Measurements from ENCODE around the gene CCDC57.

The CCDC57 gene

DNA sequence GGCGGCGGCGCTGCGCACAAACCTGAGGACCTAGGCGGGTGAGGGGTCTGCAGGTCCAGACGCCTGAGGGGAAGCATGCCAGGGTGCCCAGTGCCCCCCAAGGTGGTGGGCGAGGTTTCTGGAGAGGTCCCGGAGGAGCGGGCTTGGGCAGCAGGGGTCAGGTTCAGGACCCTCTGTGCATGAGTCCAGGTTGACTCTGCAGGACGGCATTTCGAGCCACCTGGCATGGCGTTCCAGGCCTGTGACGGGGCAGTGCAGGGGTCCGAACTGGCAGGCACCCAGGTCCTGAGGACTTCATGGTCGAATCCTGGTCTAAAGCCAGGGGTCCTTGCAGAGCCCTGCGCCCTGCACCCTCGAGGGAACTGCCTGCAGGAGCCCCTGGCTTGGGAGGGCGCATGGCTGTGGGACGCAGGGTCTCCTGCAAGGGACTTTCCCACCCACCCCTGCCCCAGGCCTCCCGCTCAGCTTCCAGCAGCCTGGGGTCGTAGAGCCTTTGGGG lies 19.7 kb upstream of the CCDC57 start:
- no peaks in the 10 kb centered on the region for H3K9me3 ChIP-seq (ENCODE audit: control insufficient read depth, low read depth, low read length)
- H3K27ac ChIP-seq (ENCODE audit: low read length): no peak overlapping the region
- H3K27me3 ChIP-seq (ENCODE audit: control insufficient read depth, insufficient read depth, low read length): peaks cover 60% of the 10 kb centered on the region
- peaks cover 4% of the 10 kb centered on the region for H3K4me1 ChIP-seq (ENCODE audit: control insufficient read depth, low read depth, low read length)
- peak overlapping the region; percentile 51 for H3K4me3 ChIP-seq (ENCODE audit: low read length)
- no peak overlapping the region for H3K9ac ChIP-seq (ENCODE audit: low read length)
- H3K36me3 ChIP-seq (ENCODE audit: control insufficient read depth, low read depth, low read length): no peaks in the 10 kb centered on the region

- Histone ChIP-seq H3K36me3 (ENCODE audit: control insufficient read depth, low read depth, low read length) (no peaks in the 10 kb centered on the region), H3K9me3 (ENCODE audit: control insufficient read depth, low read depth, low read length) (no peaks in the 10 kb centered on the region), H3K4me1 (ENCODE audit: control insufficient read depth, low read depth, low read length) (peaks cover 4% of the 10 kb centered on the region), H3K4me3 (ENCODE audit: low read length) (peak overlapping the region; percentile 51), H3K9ac (ENCODE audit: low read length) (no peak overlapping the region), H3K27ac (ENCODE audit: low read length) (no peak overlapping the region), H3K27me3 (ENCODE audit: control insufficient read depth, insufficient read depth, low read length) (peaks cover 66% of the 10 kb centered on the region)
These were observed 19.1 kb upstream of the CCDC57 start for GRCh38 chr17:82231562-82232321.

DNA sequence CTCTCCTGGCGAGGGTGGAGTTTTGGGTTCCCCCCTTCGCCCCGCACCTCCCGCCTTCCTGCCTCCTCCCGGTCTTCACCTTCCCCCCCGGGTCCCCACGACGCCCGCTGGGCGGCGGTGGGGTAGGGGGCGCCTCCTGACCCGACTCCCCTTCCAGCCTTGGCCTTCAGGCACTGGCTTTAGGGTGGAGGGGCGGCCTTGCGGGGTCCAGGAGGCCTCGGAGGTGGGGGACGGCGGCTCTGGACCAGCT lies 18.6 kb upstream of the CCDC57 start:
- Histone ChIP-seq H3K27ac (ENCODE audit: low read length) (no peak overlapping the region), H3K4me3 (ENCODE audit: low read length) (peak overlapping the region; percentile 51), H3K9ac (ENCODE audit: low read length) (no peak overlapping the region), H3K36me3 (ENCODE audit: control insufficient read depth, low read depth, low read length) (no peaks in the 10 kb centered on the region), H3K4me1 (ENCODE audit: control insufficient read depth, low read depth, low read length) (peaks cover 4% of the 10 kb centered on the region), H3K27me3 (ENCODE audit: control insufficient read depth, insufficient read depth, low read length) (peaks cover 71% of the 10 kb centered on the region), H3K9me3 (ENCODE audit: control insufficient read depth, low read depth, low read length) (no peaks in the 10 kb centered on the region)

DNA sequence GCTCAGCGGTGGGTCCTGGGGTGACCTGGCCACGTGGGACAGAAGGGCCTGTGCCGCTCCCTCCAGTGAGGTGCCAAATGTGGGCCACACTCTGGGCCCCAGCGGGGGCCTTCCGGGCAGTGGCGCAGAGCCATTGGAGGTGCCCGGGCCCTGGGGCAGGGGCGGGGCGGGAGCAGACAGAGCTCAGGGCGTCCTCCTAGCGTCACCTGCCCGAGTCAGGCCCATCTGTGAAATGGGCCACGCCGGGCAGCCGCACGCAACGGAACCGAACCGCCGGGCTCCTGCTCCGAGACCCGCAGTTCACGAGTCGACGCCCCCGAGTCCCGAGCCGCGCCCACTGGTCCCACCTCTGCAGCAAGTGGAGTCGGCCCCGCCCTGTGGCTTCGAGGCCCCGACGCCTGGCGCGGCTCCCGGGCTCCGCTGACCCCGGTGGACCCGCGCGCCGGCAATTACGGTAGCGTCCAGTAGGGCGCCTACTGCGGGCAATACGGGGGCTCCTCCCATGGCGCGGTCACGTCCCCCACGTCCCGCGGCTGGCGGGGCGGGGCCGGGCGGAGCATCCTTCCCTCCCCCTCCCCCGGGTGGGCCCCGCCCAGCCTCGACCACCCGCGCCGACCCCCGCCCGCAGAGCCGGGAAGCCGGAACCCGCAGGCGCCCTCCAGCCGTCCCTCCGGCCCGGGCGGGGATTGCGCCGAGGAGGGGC lies 18.1 kb upstream of the CCDC57 start:
- H3K9me3 ChIP-seq (ENCODE audit: control insufficient read depth, low read depth, low read length): no peaks in the 10 kb centered on the region
- H3K9ac ChIP-seq (ENCODE audit: low read length): no peak overlapping the region
- H3K4me1 ChIP-seq (ENCODE audit: control insufficient read depth, low read depth, low read length): peaks cover 4% of the 10 kb centered on the region
- no peaks in the 10 kb centered on the region for H3K36me3 ChIP-seq (ENCODE audit: control insufficient read depth, low read depth, low read length)
- H3K4me3 ChIP-seq (ENCODE audit: low read length): peak overlapping the region; percentile 51
- H3K27me3 ChIP-seq (ENCODE audit: control insufficient read depth, insufficient read depth, low read length): peaks cover 75% of the 10 kb centered on the region
- H3K27ac ChIP-seq (ENCODE audit: low read length): no peak overlapping the region

- peaks cover 4% of the 10 kb centered on the region for H3K4me1 ChIP-seq (ENCODE audit: control insufficient read depth, low read depth, low read length)
- H3K9me3 ChIP-seq (ENCODE audit: control insufficient read depth, low read depth, low read length): no peaks in the 10 kb centered on the region
- H3K27ac ChIP-seq (ENCODE audit: low read length): no peak overlapping the region
- no peak overlapping the region for H3K4me3 ChIP-seq (ENCODE audit: low read length)
- H3K27me3 ChIP-seq (ENCODE audit: control insufficient read depth, insufficient read depth, low read length): peaks cover 75% of the 10 kb centered on the region
- no peak overlapping the region for H3K9ac ChIP-seq (ENCODE audit: low read length)
- no peaks in the 10 kb centered on the region for H3K36me3 ChIP-seq (ENCODE audit: control insufficient read depth, low read depth, low read length)
These were observed 17.3 kb upstream of the CCDC57 start for GRCh38 chr17:82229698-82230608.

- H3K27ac ChIP-seq (ENCODE audit: low read length): no peak within 1 kb of the TSS
- H3K4me1 ChIP-seq (ENCODE audit: control insufficient read depth, low read depth, low read length): peaks cover 4% of the 10 kb centered on the region
- no peaks in the 10 kb centered on the region for H3K36me3 ChIP-seq (ENCODE audit: control insufficient read depth, low read depth, low read length)
- H3K9ac ChIP-seq (ENCODE audit: low read length): no peak within 1 kb of the TSS
- H3K9me3 ChIP-seq (ENCODE audit: control insufficient read depth, low read depth, low read length): no peaks in the 10 kb centered on the region
- H3K27me3 ChIP-seq (ENCODE audit: control insufficient read depth, insufficient read depth, low read length): peaks cover 75% of the 10 kb centered on the region
- peak within 1 kb of the TSS; percentile 6 for H3K4me3 ChIP-seq (ENCODE audit: low read length)
These were observed 16.4 kb upstream of the CCDC57 start, which contains the start of gene SLC16A3 for GRCh38 chr17:82228842-82229697. Gene SLC16A3, plus strand, starts transcription at chr17:82229042. Its CDS starts 6,967 bp downstream, at chr17:82236009.

- H3K4me1 ChIP-seq (ENCODE audit: control insufficient read depth, low read depth, low read length): peaks cover 4% of the 10 kb centered on the region
- no peak overlapping the region for H3K27ac ChIP-seq (ENCODE audit: low read length)
- no peak overlapping the region for H3K9ac ChIP-seq (ENCODE audit: low read length)
- H3K4me3 ChIP-seq (ENCODE audit: low read length): peak overlapping the region; percentile 6
- peaks cover 73% of the 10 kb centered on the region for H3K27me3 ChIP-seq (ENCODE audit: control insufficient read depth, insufficient read depth, low read length)
- no peaks in the 10 kb centered on the region for H3K9me3 ChIP-seq (ENCODE audit: control insufficient read depth, low read depth, low read length)
- no peaks in the 10 kb centered on the region for H3K36me3 ChIP-seq (ENCODE audit: control insufficient read depth, low read depth, low read length)
These were observed 15.7 kb upstream of the CCDC57 start for GRCh38 chr17:82228278-82228841.

DNA sequence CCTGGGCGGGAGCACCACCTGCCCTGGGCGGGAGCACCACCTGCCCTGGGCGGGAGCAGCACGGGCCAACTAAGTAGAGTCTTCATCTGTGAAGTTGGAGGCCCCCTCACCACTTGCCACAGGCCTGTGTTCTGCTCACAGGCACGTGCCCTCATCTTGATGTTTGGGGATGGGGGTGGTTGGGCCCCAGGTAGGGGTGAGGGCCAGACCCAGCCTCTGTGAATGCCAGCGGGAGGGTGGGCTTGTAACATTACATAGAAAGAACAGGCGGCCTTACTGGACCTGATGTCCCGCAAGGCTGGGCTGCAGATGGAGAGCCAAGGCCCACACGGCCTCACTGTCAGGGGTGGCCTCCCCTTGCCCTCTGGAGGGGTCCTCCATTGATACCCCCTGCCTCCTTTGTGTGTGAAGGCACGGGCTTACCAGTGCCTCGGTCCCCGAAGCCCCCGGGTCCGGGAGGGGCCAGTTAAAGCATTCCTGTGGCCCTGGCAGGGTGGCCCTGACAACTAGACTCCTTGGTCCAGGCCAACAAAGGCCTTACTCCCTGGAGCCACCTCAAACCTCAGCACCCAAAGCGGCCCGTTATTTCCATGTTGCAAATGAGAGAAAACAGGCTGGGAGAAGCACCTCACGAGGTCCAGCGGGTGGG lies 15.1 kb upstream of the CCDC57 start:
- H3K9ac ChIP-seq (ENCODE audit: low read length): no peak overlapping the region
- peak overlapping the region; percentile 6 for H3K4me3 ChIP-seq (ENCODE audit: low read length)
- no peaks in the 10 kb centered on the region for H3K36me3 ChIP-seq (ENCODE audit: control insufficient read depth, low read depth, low read length)
- H3K27me3 ChIP-seq (ENCODE audit: control insufficient read depth, insufficient read depth, low read length): peaks cover 67% of the 10 kb centered on the region
- H3K27ac ChIP-seq (ENCODE audit: low read length): no peak overlapping the region
- H3K4me1 ChIP-seq (ENCODE audit: control insufficient read depth, low read depth, low read length): peaks cover 4% of the 10 kb centered on the region
- no peaks in the 10 kb centered on the region for H3K9me3 ChIP-seq (ENCODE audit: control insufficient read depth, low read depth, low read length)

GRCh38 chr17:82226809-82227628 lies 14.4 kb upstream of the CCDC57 start:
- Histone ChIP-seq H3K9me3 (ENCODE audit: control insufficient read depth, low read depth, low read length) (no peaks in the 10 kb centered on the region), H3K4me1 (ENCODE audit: control insufficient read depth, low read depth, low read length) (peaks cover under 1% of the 10 kb centered on the region), H3K4me3 (ENCODE audit: low read length) (no peak overlapping the region), H3K27ac (ENCODE audit: low read length) (no peak overlapping the region), H3K9ac (ENCODE audit: low read length) (no peak overlapping the region), H3K36me3 (ENCODE audit: control insufficient read depth, low read depth, low read length) (no peaks in the 10 kb centered on the region), H3K27me3 (ENCODE audit: control insufficient read depth, insufficient read depth, low read length) (peaks cover 60% of the 10 kb centered on the region)

All from iPS-18a (cell line).